Measurements from ENCODE around the gene TNIP2. TPM values are rescaled to one million over a fixed set of nuclear protein-coding genes. Genes with fewer than 3 reads are reported as not detected.

TNIP2 gene
- total and polyA plus RNA-seq, 5 donors from 2014 or later, result 43.9 to 87.7 (median 52.3) TPM

DNA sequence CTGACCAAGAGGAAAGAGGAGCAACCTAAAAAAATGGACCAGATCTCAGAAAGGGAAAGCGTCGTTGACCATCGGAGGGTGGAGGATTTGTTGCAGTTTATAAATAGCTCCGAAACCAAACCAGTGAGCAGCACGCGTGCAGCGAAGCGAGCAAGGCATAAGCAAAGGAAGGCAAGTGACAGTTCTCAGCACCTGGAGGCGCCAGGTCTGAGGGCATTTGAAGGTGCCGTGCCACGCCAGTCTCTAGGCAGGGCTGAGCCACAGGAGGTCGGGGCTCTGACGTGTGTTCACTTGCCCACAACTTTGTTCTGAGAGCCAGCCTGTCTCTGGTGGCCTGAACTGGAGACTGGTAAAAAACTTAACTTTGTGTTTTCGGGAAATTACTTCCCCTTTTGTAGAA, 59.7 kb downstream of the TNIP2 start:
- H3K4me3 Mint-ChIP-seq, result no peak overlapping the region
- DNase-seq (no peak), ATAC-seq (ENCODE audit: low read depth in 2 of 2) (peak; percentile 26 to 50)
- Histone ChIP-seq H3K36me3 (ENCODE audit: control insufficient read depth, insufficient read depth, low read length) (peaks cover 96% of the 10 kb centered on the region), H3K27me3 (ENCODE audit: control insufficient read depth, insufficient read depth, low read length) (no peaks in the 10 kb centered on the region), H3K4me3 (ENCODE audit: low read depth, low read length) (no peak overlapping the region), H3K27ac (ENCODE audit: insufficient read depth, low read length, poor library complexity, severe bottlenecking) (no peak overlapping the region), H3K9me3 (ENCODE audit: control insufficient read depth in 2 of 2, low read length in 2 of 2) (no peaks in the 10 kb centered on the region), H3K4me1 (ENCODE audit: control insufficient read depth, insufficient read depth, low read length, poor library complexity, severe bottlenecking) (no peaks in the 10 kb centered on the region)
- peaks cover 0 to 2% (median 0%) of the 10 kb centered on the region in 7 donors for H3K9me3 Mint-ChIP-seq
- peaks cover 0 to 5% (median 2%) of the 10 kb centered on the region in 4 donors for H3K4me1 Mint-ChIP-seq
- no peaks in the 10 kb centered on the region for H3K27me3 Mint-ChIP-seq
- no peak overlapping the region for H3K27ac Mint-ChIP-seq
- H3K36me3 Mint-ChIP-seq, result peaks cover 60% of the 10 kb centered on the region

DNA sequence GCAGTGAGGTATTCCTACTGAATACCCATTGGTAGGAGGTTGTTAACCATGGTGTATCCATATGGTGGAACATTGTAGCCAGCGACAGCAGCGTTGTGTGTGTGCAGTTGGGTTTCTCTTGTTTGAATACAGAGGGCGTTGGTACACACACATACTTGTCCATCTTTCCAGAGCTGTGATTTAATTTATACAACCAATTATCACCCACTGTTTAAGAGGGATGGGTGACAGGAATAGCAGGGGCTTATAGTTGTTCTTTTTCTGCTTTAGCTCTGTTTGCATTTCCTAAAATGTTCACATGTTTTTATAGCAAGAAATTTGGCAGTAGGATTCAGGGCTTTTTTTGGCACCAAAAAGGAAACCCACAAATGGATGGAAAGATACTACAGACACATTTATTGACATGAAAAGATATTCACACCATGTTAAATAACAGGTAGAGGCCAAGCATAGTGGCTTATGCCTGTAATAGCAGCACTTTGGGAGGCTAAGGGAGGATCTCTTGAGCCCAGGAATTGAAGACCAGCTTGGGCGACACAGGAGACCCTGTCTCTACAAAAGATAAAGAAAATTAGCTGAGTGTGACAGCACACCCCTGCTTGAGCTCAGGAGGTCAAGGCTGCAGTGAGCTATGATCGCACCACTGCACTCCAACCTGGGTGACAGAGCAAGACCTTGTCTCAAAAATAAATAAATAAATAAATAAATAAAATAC, 60.6 kb downstream of the TNIP2 start:
- Histone ChIP-seq H3K9me3 (ENCODE audit: control insufficient read depth in 2 of 2, low read length in 2 of 2) (no peaks in the 10 kb centered on the region), H3K4me3 (ENCODE audit: low read depth, low read length) (no peak overlapping the region), H3K27me3 (ENCODE audit: control insufficient read depth, insufficient read depth, low read length) (no peaks in the 10 kb centered on the region), H3K4me1 (ENCODE audit: control insufficient read depth, insufficient read depth, low read length, poor library complexity, severe bottlenecking) (no peaks in the 10 kb centered on the region), H3K27ac (ENCODE audit: insufficient read depth, low read length, poor library complexity, severe bottlenecking) (no peak overlapping the region), H3K36me3 (ENCODE audit: control insufficient read depth, insufficient read depth, low read length) (peaks cover 96% of the 10 kb centered on the region)
- H3K4me3 Mint-ChIP-seq, result no peak overlapping the region
- no peak for ATAC-seq (ENCODE audit: low read depth in 2 of 2)
- H3K4me1 Mint-ChIP-seq, result peaks cover 0 to 5% (median 2%) of the 10 kb centered on the region in 4 donors
- peaks cover 62% of the 10 kb centered on the region for H3K36me3 Mint-ChIP-seq
- peaks cover 0 to 2% (median 0%) of the 10 kb centered on the region in 7 donors for H3K9me3 Mint-ChIP-seq
- H3K27me3 Mint-ChIP-seq, result no peaks in the 10 kb centered on the region
- no peak for DNase-seq
- no peak overlapping the region for H3K27ac Mint-ChIP-seq

DNA sequence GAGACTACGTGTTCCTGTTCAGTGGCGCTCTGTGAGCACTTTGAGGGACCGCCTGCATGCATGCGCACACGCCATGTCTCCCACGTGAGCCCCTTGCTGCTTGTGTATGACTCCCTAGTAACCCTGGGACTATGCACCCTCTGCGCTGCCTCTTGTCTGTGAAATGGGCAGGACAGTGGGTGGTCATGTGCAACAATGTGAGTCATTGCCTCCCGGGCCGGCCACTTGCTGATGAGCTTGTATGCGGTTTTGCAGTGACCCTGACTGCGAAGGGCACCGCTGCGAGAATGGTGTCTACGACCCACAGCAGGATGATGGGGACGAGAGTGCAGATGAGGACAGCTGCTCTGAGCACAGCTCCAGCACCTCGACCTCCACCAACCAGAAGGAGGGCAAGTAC, 61.4 kb downstream of the TNIP2 start:
- H3K4me1 ChIP-seq (ENCODE audit: control insufficient read depth, insufficient read depth, low read length, poor library complexity, severe bottlenecking), result no peaks in the 10 kb centered on the region
- DNase-seq (no peak), ATAC-seq (ENCODE audit: low read depth in 2 of 2) (no peak)
- no peaks in the 10 kb centered on the region for H3K9me3 ChIP-seq (ENCODE audit: control insufficient read depth in 2 of 2, low read length in 2 of 2)
- no peaks in the 10 kb centered on the region for H3K27me3 Mint-ChIP-seq
- no peak overlapping the region for H3K27ac ChIP-seq (ENCODE audit: insufficient read depth, low read length, poor library complexity, severe bottlenecking)
- peaks cover 0 to 2% (median 0%) of the 10 kb centered on the region in 7 donors for H3K9me3 Mint-ChIP-seq
- H3K4me1 Mint-ChIP-seq, result peaks cover 0 to 5% (median 4%) of the 10 kb centered on the region in 4 donors
- H3K27ac Mint-ChIP-seq, result no peak overlapping the region
- peaks cover 95% of the 10 kb centered on the region for H3K36me3 ChIP-seq (ENCODE audit: control insufficient read depth, insufficient read depth, low read length)
- H3K4me3 Mint-ChIP-seq, result no peak overlapping the region
- H3K4me3 ChIP-seq (ENCODE audit: low read depth, low read length), result no peak overlapping the region
- no peaks in the 10 kb centered on the region for H3K27me3 ChIP-seq (ENCODE audit: control insufficient read depth, insufficient read depth, low read length)
- H3K36me3 Mint-ChIP-seq, result peaks cover 62% of the 10 kb centered on the region

DNA sequence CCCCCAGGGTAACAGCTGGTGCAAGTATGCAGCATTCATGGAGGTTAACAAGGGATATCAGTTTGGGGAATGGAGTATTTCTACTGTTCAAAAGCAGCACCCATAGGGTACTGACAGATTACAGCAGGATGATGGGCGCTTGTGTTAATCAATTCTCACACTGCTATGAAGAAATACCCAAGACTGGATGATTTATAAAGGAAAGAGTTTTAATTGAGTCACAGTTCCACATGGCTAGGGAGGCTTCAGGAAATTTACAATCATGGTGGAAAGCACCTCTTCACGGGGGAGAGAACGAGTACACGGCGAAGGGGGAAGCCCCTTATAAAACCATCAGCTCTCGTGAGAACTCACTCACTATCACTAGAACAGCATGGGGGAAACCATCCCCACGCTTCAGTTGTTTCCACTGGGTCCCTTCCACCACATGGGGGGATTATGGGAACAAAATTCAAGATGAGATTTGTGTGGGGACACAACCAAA, 64.1 kb downstream of the TNIP2 start:
- H3K27ac Mint-ChIP-seq, result peak overlapping the region; percentile 51 to 74 (median 58)
- H3K36me3 Mint-ChIP-seq, result peaks cover 63% of the 10 kb centered on the region
- ATAC-seq (ENCODE audit: low read depth in 2 of 2) (no peak), DNase-seq (no peak)
- no peak overlapping the region for H3K4me3 Mint-ChIP-seq
- no peaks in the 10 kb centered on the region for H3K27me3 Mint-ChIP-seq
- peaks cover 0 to 2% (median 0%) of the 10 kb centered on the region in 7 donors for H3K9me3 Mint-ChIP-seq
- Histone ChIP-seq H3K9me3 (ENCODE audit: control insufficient read depth in 2 of 2, low read length in 2 of 2) (no peaks in the 10 kb centered on the region), H3K4me3 (ENCODE audit: low read depth, low read length) (no peak overlapping the region), H3K4me1 (ENCODE audit: control insufficient read depth, insufficient read depth, low read length, poor library complexity, severe bottlenecking) (no peaks in the 10 kb centered on the region), H3K36me3 (ENCODE audit: control insufficient read depth, insufficient read depth, low read length) (peaks cover 94% of the 10 kb centered on the region), H3K27me3 (ENCODE audit: control insufficient read depth, insufficient read depth, low read length) (no peaks in the 10 kb centered on the region), H3K27ac (ENCODE audit: insufficient read depth, low read length, poor library complexity, severe bottlenecking) (no peak overlapping the region)
- H3K4me1 Mint-ChIP-seq, result peaks cover 0 to 8% (median 4%) of the 10 kb centered on the region in 4 donors

Other genes with a start within 250 kb of the TNIP2 start
- 44.3 TPM for gene FAM193A, start 219.7 kb downstream of the TNIP2 start, total RNA-seq
- gene FAM193A, start 219.7 kb downstream of the TNIP2 start, polyA plus RNA-seq, result 1 to 10 TPM in 2 of 4 donors, under 1 TPM in 2; 0.71 to 1.9 (median 1.3) TPM
- gene SH3BP2, start 36.7 kb upstream of the TNIP2 start, total RNA-seq, result 61.7 TPM
- 1 to 10 TPM; 7.6 to 8.6 (median 8.4) TPM for gene SH3BP2, start 36.7 kb upstream of the TNIP2 start, polyA plus RNA-seq
- 242 TPM for gene ADD1, start 87.5 kb upstream of the TNIP2 start, total RNA-seq
- gene ADD1, start 87.5 kb upstream of the TNIP2 start, polyA plus RNA-seq, result 100 to 1,000 TPM; 142 to 151 (median 145) TPM
- 25.8 TPM for gene NOP14, start 207.1 kb upstream of the TNIP2 start, total RNA-seq
- 10 to 100 TPM in 2 of 4 donors, 1 to 10 TPM in 2; 7.6 to 15.0 (median 9.7) TPM for gene NOP14, start 207.1 kb upstream of the TNIP2 start, polyA plus RNA-seq
- 2.8 TPM for gene GRK4, start 207.2 kb upstream of the TNIP2 start, total RNA-seq
- 1 to 10 TPM in 2 of 4 donors, under 1 TPM in 2; 0.64 to 1.3 (median 1.0) TPM for gene GRK4, start 207.2 kb upstream of the TNIP2 start, polyA plus RNA-seq